Liver (tissue), 9 donors: ENCODE results near the gene VMAC. TPM values are rescaled to one million over a fixed set of nuclear protein-coding genes. Genes with fewer than 3 reads are reported as not detected.

Experiments
- DNase-seq: peaks from one replicate; pipeline ENCODE4 v3.0.0-alpha.2; 2017; ENCODE audit warnings: low spot score
- H3K27ac ChIP-seq, 2 donors: one replicate each; pipeline ENCODE4 v1.7.0; 2013; ENCODE audit warnings: inconsistent platforms in 2 of 2, low read length in 2 of 2, control low read depth in 1 of 2, low read depth in 1 of 2, mild to moderate bottlenecking in 1 of 2
- H3K27me3 ChIP-seq, 4 donors: one replicate each; pipeline versions ENCODE4 v1.6.1 to v1.7.0; 2013; ENCODE audit warnings: low read length in 3 of 4, inconsistent platforms in 1 of 4, mild to moderate bottlenecking in 1 of 4, moderate library complexity in 1 of 4; ENCODE audit not compliant: control insufficient read depth in 4 of 4, insufficient read depth in 4 of 4
- H3K36me3 ChIP-seq, 4 donors: one replicate each; pipeline versions ENCODE4 v1.6.1 to v1.7.0; 2013; ENCODE audit warnings: low read length in 3 of 4, mild to moderate bottlenecking in 3 of 4, low read depth in 1 of 4, moderate library complexity in 1 of 4; ENCODE audit not compliant: control insufficient read depth in 4 of 4, insufficient read depth in 3 of 4
- H3K4me1 ChIP-seq, 4 donors: one replicate each; pipeline versions ENCODE4 v1.6.1 to v1.7.0; 2013; ENCODE audit warnings: low read length in 3 of 4, mild to moderate bottlenecking in 3 of 4, moderate library complexity in 1 of 4; ENCODE audit not compliant: control insufficient read depth in 4 of 4, insufficient read depth in 4 of 4
- H3K4me3 ChIP-seq, 3 donors: one replicate each; pipeline versions ENCODE4 v1.6.1 to v1.7.0; 2013; ENCODE audit warnings: low read length in 3 of 3, control low read depth in 1 of 3, low read depth in 1 of 3, mild to moderate bottlenecking in 1 of 3
- H3K9ac ChIP-seq, 2 donors: one replicate each; pipeline ENCODE4 v1.7.0; 2013; ENCODE audit warnings: low read length in 2 of 2, mild to moderate bottlenecking in 2 of 2, moderate library complexity in 2 of 2, control low read depth in 1 of 2, low read depth in 1 of 2
- H3K9me3 ChIP-seq, 4 donors: one replicate each; pipeline versions ENCODE4 v1.6.1 to v1.7.0; 2013; ENCODE audit warnings: low read length in 3 of 4; ENCODE audit not compliant: control insufficient read depth in 4 of 4
- ATF3 ChIP-seq: IDR thresholded peaks from 2 replicates; pipeline ENCODE4 v1.6.1; 2016; ENCODE audit warnings: antibody characterized with exemption
- CTCF ChIP-seq: fragments of 150-350 bp; IDR thresholded peaks from 2 replicates; pipeline ENCODE4 v1.5.1; 2017; ENCODE audit warnings: improper control_type of control experiment, low read depth, low read length; ENCODE audit not compliant: missing input control
- EGR1 ChIP-seq, 2 donors: IDR thresholded peaks; 2 replicates each; pipeline ENCODE4 v1.6.1; 2016 to 2018; ENCODE audit warnings: antibody characterized with exemption in 2 of 2, low read depth in 2 of 2
- FOXA1 ChIP-seq: IDR thresholded peaks from 2 replicates; pipeline ENCODE4 v1.6.1; 2016; ENCODE audit warnings: antibody characterized with exemption
- FOXA2 ChIP-seq: IDR thresholded peaks from 2 replicates; pipeline ENCODE4 v1.6.1; 2016; ENCODE audit warnings: antibody characterized with exemption
- GABPA ChIP-seq, 2 donors: IDR thresholded peaks in 1 of 2; conservative IDR thresholded peaks in 1 of 2; 2 replicates each; pipeline ENCODE4 v1.6.1; 2016; ENCODE audit warnings: antibody characterized with exemption in 2 of 2, mild to moderate bottlenecking in 1 of 2, moderate library complexity in 1 of 2
- HNF4A ChIP-seq, 2 donors: conservative IDR thresholded peaks; 2 replicates each; pipeline ENCODE4 v1.6.1; 2016; ENCODE audit warnings: antibody characterized with exemption in 2 of 2, mild to moderate bottlenecking in 2 of 2
- HNF4G ChIP-seq: IDR thresholded peaks from 2 replicates; pipeline ENCODE4 v1.6.1; 2016; ENCODE audit warnings: antibody characterized with exemption
- JUND ChIP-seq, 2 donors: IDR thresholded peaks; 2 replicates each; pipeline ENCODE4 v1.6.1; 2016; ENCODE audit warnings: antibody characterized with exemption in 2 of 2
- MAX ChIP-seq: IDR thresholded peaks from 2 replicates; pipeline ENCODE4 v1.6.1; 2016; ENCODE audit warnings: antibody characterized with exemption
- NR2F2 ChIP-seq: IDR thresholded peaks from 2 replicates; pipeline ENCODE4 v1.6.1; 2016; ENCODE audit warnings: antibody characterized with exemption
- RAD21 ChIP-seq, 2 donors: IDR thresholded peaks; 2 replicates each; pipeline ENCODE4 v1.6.1; 2016; ENCODE audit warnings: antibody characterized with exemption in 2 of 2, mild to moderate bottlenecking in 2 of 2
- REST ChIP-seq: IDR thresholded peaks from 2 replicates; pipeline ENCODE4 v1.6.1; 2016; ENCODE audit warnings: antibody characterized with exemption, mild to moderate bottlenecking
- RXRA ChIP-seq, 2 donors: IDR thresholded peaks; 2 replicates each; pipeline ENCODE4 v1.6.1; 2017 to 2018; ENCODE audit warnings: antibody characterized with exemption in 2 of 2, mild to moderate bottlenecking in 1 of 2
- SP1 ChIP-seq: IDR thresholded peaks from 2 replicates; pipeline ENCODE4 v1.6.1; 2018; ENCODE audit warnings: antibody characterized with exemption, mild to moderate bottlenecking
- TAF1 ChIP-seq: conservative IDR thresholded peaks from 2 replicates; pipeline ENCODE4 v1.6.1; 2016; ENCODE audit warnings: antibody characterized with exemption, mild to moderate bottlenecking
- YY1 ChIP-seq: IDR thresholded peaks from 2 replicates; pipeline ENCODE4 v1.6.1; 2016; ENCODE audit warnings: antibody characterized with exemption, mild to moderate bottlenecking
- ZBTB33 ChIP-seq: IDR thresholded peaks from 2 replicates; pipeline ENCODE4 v1.6.1; 2016; ENCODE audit warnings: antibody characterized with exemption
- WGBS: extraction: QIAGEN DNeasy Blood & Tissue Kit; methylation state at CpG from one replicate; pipeline ENCODE4 v1.1.7; 2013; 5-methylcytosine and 5-hydroxymethylcytosine counted together
- polyA plus RNA-seq, 2 donors: library from polyadenylated mRNA; stranded (reverse) in 1 of 2; unstranded in 1 of 2; fragments of 200-250 nt in 1 of 2; fragments of >200 nt in 1 of 2; fragmentation: Nextera tagmentation in 1 of 2; extraction: Ambion mirVana in 1 of 2; gene quantifications; one replicate each; pipeline versions ENCODE4 v1.2.1 to v1.2.3, GENCODE V29; 2013 to 2015
- total RNA-seq, 2 donors: library from RNA; depleted of rRNA; stranded (reverse); fragments of >200 nt; gene quantifications; one replicate each; pipeline ENCODE4 v1.2.3, GENCODE V29; 2014
- donor health status: healthy.
- donor health status: healthy.
- donor health status: healthy.
- donor health status: healthy.
- donor health status: healthy.

VMAC gene
- total and polyA plus RNA-seq, 4 donors, result 1.2 to 7.7 (median 2.6) TPM

- Histone ChIP-seq H3K9me3 (no peaks in the 10 kb centered on the region), H3K27ac (no peak overlapping the region), H3K27me3 (no peaks in the 10 kb centered on the region), H3K4me1 (peaks cover 10 to 66% (median 43%) of the 10 kb centered on the region in 4 donors), H3K9ac (no peak overlapping the region), H3K36me3 (peaks cover 0 to 4% (median 0%) of the 10 kb centered on the region in 4 donors), H3K4me3 (no peak overlapping the region)
- DNase-seq, result no peak
- 84% methylated on average over 18 of the region's 18 CpGs for WGBS
- no peak for TF ChIP-seq FOXA1
- no peak for TF ChIP-seq CTCF
- TF ChIP-seq HNF4G, result no peak
- no peak for TF ChIP-seq FOXA2
- TF ChIP-seq HNF4A (conservative IDR thresholded peaks at IDR 0.05), result no peak
- TF ChIP-seq TAF1, result no peak
Measured at GRCh38 chr19:5952193-5953029, 47.7 kb downstream of the VMAC start.

GRCh38 chr19:5953030-5953589 lies 48.4 kb downstream of the VMAC start:
- H3K36me3 ChIP-seq, result peaks cover 0 to 4% (median 0%) of the 10 kb centered on the region in 4 donors
- 57% methylated on average over 5 of the region's 5 CpGs for WGBS
- no peak for TF ChIP-seq SP1
- TF ChIP-seq HNF4A (conservative IDR thresholded peaks at IDR 0.05), result peak; percentile 11 to 25
- TF ChIP-seq ZBTB33, result no peak
- no peak for TF ChIP-seq RAD21 (IDR thresholded peaks at IDR 0.05)
- TF ChIP-seq RXRA (IDR thresholded peaks at IDR 0.05), result peak in 1 of 2 donors; percentile 8
- TF ChIP-seq TAF1, result no peak
- no peak for TF ChIP-seq REST
- no peak for TF ChIP-seq HNF4G
- no peak for TF ChIP-seq CTCF
- peak; percentile 41 for TF ChIP-seq FOXA2
- TF ChIP-seq YY1, result peak; percentile 38
- no peak for TF ChIP-seq ATF3
- TF ChIP-seq EGR1 (IDR thresholded peaks at IDR 0.05; ENCODE audit: low read depth in 2 of 2), result no peak
- no peak for TF ChIP-seq GABPA (IDR thresholded peaks at IDR 0.05 in 1 of 2, conservative IDR thresholded peaks at IDR 0.05 in 1 of 2)
- peak; percentile 78 for TF ChIP-seq MAX
- no peak for TF ChIP-seq JUND (IDR thresholded peaks at IDR 0.05)
- peak; percentile 25 for TF ChIP-seq FOXA1
- TF ChIP-seq NR2F2, result no peak
- no peaks in the 10 kb centered on the region for H3K27me3 ChIP-seq
- H3K4me1 ChIP-seq, result peaks cover 10 to 65% (median 45%) of the 10 kb centered on the region in 4 donors
- H3K9ac ChIP-seq, result no peak overlapping the region
- peak overlapping the region; percentile 14 to 36 for H3K27ac ChIP-seq
- no peak overlapping the region for H3K4me3 ChIP-seq
- DNase-seq, result no peak
- H3K9me3 ChIP-seq, result no peaks in the 10 kb centered on the region
